GM12878 (cell line): ENCODE measurements around the gene ABCC9. TPM values are rescaled to one million over a fixed set of nuclear protein-coding genes. Genes with fewer than 3 reads are reported as not detected.

Experiments
- ATAC-seq: fragments of 200-7000 bp; cut with Tn5 transposase; 3 replicates; pipeline ENCODE4 v1.9.1; 2020; ENCODE audit warnings: mild to moderate bottlenecking, moderate library complexity
- BruUV-seq: library from RNA; stranded (reverse); fragments of 400-500 nt; replicated peaks from 2 replicates; lab custom pipeline; 2021; lab: Mats Ljungman, UMichigan
- CTCF ChIA-PET: fragments of 300-600 bp; sonication (Branson Sonifier 250); formaldehyde crosslinking; extraction: SDS; loops from one replicate; lab custom pipeline; 2021; ENCODE audit warnings: inconsistent platforms; lab: Yijun Ruan, JAX
- POLR2A ChIA-PET: fragments of 350-600 bp; formaldehyde crosslinking; extraction: SDS; loops from one replicate; lab custom pipeline; 2021; ENCODE audit warnings: inconsistent platforms; lab: Charles Lee
- RAD21 ChIA-PET: fragments of 300-600 bp; sonication (Branson Sonifier 250); formaldehyde crosslinking; loops from one replicate; lab custom pipeline; 2023; ENCODE audit warnings: antibody characterized with exemption; ENCODE audit not compliant: unreplicated experiment; lab: Charles Lee
- SMC1A ChIA-PET: fragments of 300-600 bp; sonication (Branson Sonifier 250); formaldehyde crosslinking; loops from one replicate; lab custom pipeline; 2023; ENCODE audit not compliant: unreplicated experiment, uncharacterized antibody; lab: Charles Lee
- DNase-seq: peaks from one replicate; pipeline ENCODE4 v3.0.0-alpha.2; 2011; ENCODE audit warnings: low read depth, low spot score
- FAIRE-seq: peaks from 3 replicates; lab custom pipeline; 2011; peaks lifted over from hg19 to GRCh38; lab: Jason Lieb, UNC
- H2AFZ ChIP-seq: 2 replicates; pipeline ENCODE4 v1.6.0; 2011; ENCODE audit warnings: low read depth, low read length, control low read depth; ENCODE audit not compliant: control insufficient read depth
- H3K27ac ChIP-seq: 2 replicates; pipeline ENCODE4 v1.5.1; 2011; ENCODE audit warnings: control low read depth; ENCODE audit not compliant: control insufficient read depth, insufficient read depth
- H3K27me3 ChIP-seq, 2 experiments: replicated peaks in 1 of 2; 2 replicates each; pipeline versions ENCODE4 v1.6.0 to v1.6.1; 2011; ENCODE audit warnings: low read length in 1 of 2; ENCODE audit not compliant: control insufficient read depth in 2 of 2, insufficient read depth in 2 of 2
- H3K36me3 ChIP-seq, 2 experiments: 2 replicates each; pipeline ENCODE4 v1.5.1; 2011; ENCODE audit warnings: low read length in 1 of 2; ENCODE audit not compliant: control insufficient read depth in 2 of 2, insufficient read depth in 2 of 2
- H3K4me1 ChIP-seq: 2 replicates; pipeline ENCODE4 v1.6.1; 2011; ENCODE audit warnings: mild to moderate bottlenecking, low read length, moderate library complexity, mixed read lengths; ENCODE audit not compliant: control insufficient read depth, insufficient read depth
- H3K4me2 ChIP-seq: 2 replicates; pipeline ENCODE4 v1.6.0; 2011; ENCODE audit warnings: control low read depth; ENCODE audit not compliant: control insufficient read depth, insufficient read depth
- H3K4me3 ChIP-seq: fragments of 200-600 bp; sonication (generic); 2 replicates; pipeline ENCODE4 v1.5.1; 2016
- H3K79me2 ChIP-seq: 2 replicates; pipeline ENCODE4 v1.6.0; 2011; ENCODE audit warnings: low read length; ENCODE audit not compliant: control insufficient read depth, insufficient read depth
- H3K9ac ChIP-seq: 2 replicates; pipeline ENCODE4 v1.8.0; 2011; ENCODE audit warnings: low read length, control low read depth, mixed read lengths; ENCODE audit not compliant: control insufficient read depth, insufficient read depth
- H3K9me3 ChIP-seq: replicated peaks from 3 replicates; pipeline ENCODE4 v1.5.1; 2011; ENCODE audit warnings: mild to moderate bottlenecking, low read length; ENCODE audit not compliant: control insufficient read depth, insufficient read depth
- H4K20me1 ChIP-seq: 2 replicates; pipeline ENCODE4 v1.6.0; 2011; ENCODE audit not compliant: control insufficient read depth, insufficient read depth
- ASH2L ChIP-seq: fragments of 300-600, 200-600 bp; sonication (generic); IDR thresholded peaks from 2 replicates; pipeline ENCODE4 v1.6.1; 2017; ENCODE audit warnings: low read depth, mild to moderate bottlenecking, borderline replicate concordance
- CBFB ChIP-seq: IDR thresholded peaks from 2 replicates; pipeline ENCODE4 v1.6.1; 2016; ENCODE audit warnings: antibody characterized with exemption, low read depth
- CHD2 ChIP-seq: IDR thresholded peaks from 2 replicates; pipeline ENCODE4 v1.6.1; 2011; ENCODE audit warnings: low read depth, low read length, improper control_type of control experiment, borderline replicate concordance
- HDAC2 ChIP-seq: fragments of 200-600 bp; sonication (generic); IDR thresholded peaks from 2 replicates; pipeline ENCODE4 v1.6.1; 2017
- JUND ChIP-seq: IDR thresholded peaks from 2 replicates; pipeline ENCODE4 v1.6.1; 2012; ENCODE audit warnings: low read depth, mild to moderate bottlenecking, low read length, improper control_type of control experiment, moderate library complexity
- LARP7 ChIP-seq: fragments of 450-650 bp; IDR thresholded peaks from 2 replicates; pipeline ENCODE4 v1.6.1; 2017; ENCODE audit warnings: mild to moderate bottlenecking
- NFYB ChIP-seq: IDR thresholded peaks from 2 replicates; pipeline ENCODE4 v1.6.1; 2011; ENCODE audit warnings: low read depth, mild to moderate bottlenecking, low read length, improper control_type of control experiment, moderate library complexity; ENCODE audit not compliant: insufficient read depth
- RB1 ChIP-seq: fragments of 450-650 bp; formaldehyde crosslinking; IDR thresholded peaks from 2 replicates; pipeline ENCODE4 v1.6.1; 2017; ENCODE audit warnings: mild to moderate bottlenecking, borderline replicate concordance
- SIX5 ChIP-seq: IDR thresholded peaks from 2 replicates; pipeline ENCODE4 v1.6.1; 2011; ENCODE audit warnings: mild to moderate bottlenecking, low read depth, low read length, moderate library complexity; ENCODE audit not compliant: severe bottlenecking
- SMAD1 ChIP-seq: fragments of 450-650 bp; IDR thresholded peaks from 2 replicates; pipeline ENCODE4 v1.6.1; 2018; ENCODE audit warnings: mild to moderate bottlenecking, low read depth; ENCODE audit not compliant: partially characterized antibody
- SMC3 ChIP-seq: IDR thresholded peaks from 2 replicates; pipeline ENCODE4 v1.6.1; 2011; ENCODE audit warnings: low read length, improper control_type of control experiment, borderline replicate concordance
- STAT1 ChIP-seq: fragments of 450-650 bp; conservative IDR thresholded peaks from 2 replicates; pipeline ENCODE4 v1.6.1; 2014; ENCODE audit warnings: antibody characterized with exemption, mild to moderate bottlenecking
- TCF12 ChIP-seq: IDR thresholded peaks from 2 replicates; pipeline ENCODE4 v1.6.1; 2011; ENCODE audit warnings: low read depth, mild to moderate bottlenecking, low read length
- YBX1 ChIP-seq: fragments of 450-650 bp; IDR thresholded peaks from 2 replicates; pipeline ENCODE4 v1.6.1; 2016; ENCODE audit warnings: antibody characterized with exemption
- ZBED1 ChIP-seq: IDR thresholded peaks from 2 replicates; pipeline ENCODE4 v1.6.1; 2016; ENCODE audit warnings: borderline replicate concordance
- ZNF217 ChIP-seq: fragments of 450-650 bp; IDR thresholded peaks from 2 replicates; pipeline ENCODE4 v1.6.1; 2017; ENCODE audit warnings: antibody characterized with exemption, mild to moderate bottlenecking
- WGBS: methylation state at CpG from one replicate; pipeline ENCODE4 v1.1.6; 2016; ENCODE audit warnings: low lambda C conversion rate; ENCODE audit not compliant: insufficient replicate concordance, insufficient coverage; ENCODE audit errors: missing lambda C conversion rate; 5-methylcytosine and 5-hydroxymethylcytosine counted together
- in situ Hi-C: fragments of 300-500 bp; cut with MboI; formaldehyde crosslinking; loops from 9 replicates; pipeline ENCODE4 v1.14.3; 2018; ENCODE audit warnings: mixed read lengths
- intact Hi-C: fragments of 100-400 bp; cut with micrococcal nuclease; formaldehyde crosslinking; loops from one replicate; pipeline ENCODE4 v1.14.2; 2022; ENCODE audit not compliant: unreplicated experiment
- polyA plus RNA-seq, 11 experiments: library from polyadenylated mRNA; depleted of rRNA in 4 of 11; unstranded in 6 of 11; stranded (reverse) in 5 of 11; fragments of >200 nt; fragmentation: Nextera tagmentation in 4 of 11; fragmentation: Illumina TruSeq in 1 of 11; extraction: Ambion mirVana in 4 of 11; extraction: Trizol in 1 of 11; gene quantifications; 1 replicate in 1 of 11; 2 replicates in 10 of 11; pipeline versions ENCODE4 v1.2.1 to v1.2.3, GENCODE V29; 2011 to 2016; ENCODE audit warnings: inconsistent platforms in 2 of 11, missing spikeins in 2 of 11, low read depth in 1 of 11
- total RNA-seq, 4 experiments: library from RNA; depleted of rRNA in 3 of 4; stranded (reverse); fragments of >200 nt in 3 of 4; fragmentation: Illumina TruSeq in 1 of 4; extraction: Trizol in 1 of 4; gene quantifications; 2 replicates each; pipeline versions ENCODE4 v1.2.1 to v1.2.3, GENCODE V29; 2013 to 2021
- TF ChIP-seq, protein P1 (sequence below): fragments of 450-650 bp; IDR thresholded peaks from 2 replicates; pipeline ENCODE4 v1.6.1; 2016; ENCODE audit warnings: mild to moderate bottlenecking
- TF ChIP-seq, protein P2 (sequence below): IDR thresholded peaks from 2 replicates; pipeline ENCODE4 v1.6.1; 2011; ENCODE audit warnings: mild to moderate bottlenecking, low read depth, low read length, moderate library complexity; ENCODE audit not compliant: insufficient replicate concordance

The ABCC9 gene
- total and polyA plus RNA-seq, 10 of the 15 experiments (the other 5 are each of a cell fraction or from before 2014, with no cell fraction given), result under 0.01 to 0.10 (median 0.04) TPM; not detected in 2

DNA sequence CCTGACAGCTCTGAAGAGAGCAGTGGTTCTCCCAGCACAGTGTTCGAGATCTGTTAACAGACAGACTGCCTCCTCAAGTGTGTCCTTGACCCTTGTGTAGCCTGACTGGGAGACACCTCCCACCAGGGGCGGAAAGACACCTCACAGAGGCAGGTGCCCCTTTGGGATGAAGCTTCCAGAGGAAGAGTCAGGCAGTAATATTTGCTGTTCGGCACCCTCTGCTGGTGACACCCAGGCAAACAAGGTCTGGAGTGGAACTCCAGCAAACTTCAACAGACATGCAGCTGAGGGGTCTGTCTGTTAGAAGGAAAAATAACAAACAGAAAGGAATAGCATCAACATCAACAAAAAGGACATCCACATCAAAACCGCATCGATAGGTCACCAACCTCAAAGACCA lies 21.6 kb upstream of the ABCC9 start (continued):
- TF ChIP-seq ASH2L (no peak), RB1 (no peak), CHD2 (no peak), SMC3 (no peak), ZBED1 (no peak), NFYB (no peak), HDAC2 (no peak)
- TF ChIP-seq, protein P1, sequence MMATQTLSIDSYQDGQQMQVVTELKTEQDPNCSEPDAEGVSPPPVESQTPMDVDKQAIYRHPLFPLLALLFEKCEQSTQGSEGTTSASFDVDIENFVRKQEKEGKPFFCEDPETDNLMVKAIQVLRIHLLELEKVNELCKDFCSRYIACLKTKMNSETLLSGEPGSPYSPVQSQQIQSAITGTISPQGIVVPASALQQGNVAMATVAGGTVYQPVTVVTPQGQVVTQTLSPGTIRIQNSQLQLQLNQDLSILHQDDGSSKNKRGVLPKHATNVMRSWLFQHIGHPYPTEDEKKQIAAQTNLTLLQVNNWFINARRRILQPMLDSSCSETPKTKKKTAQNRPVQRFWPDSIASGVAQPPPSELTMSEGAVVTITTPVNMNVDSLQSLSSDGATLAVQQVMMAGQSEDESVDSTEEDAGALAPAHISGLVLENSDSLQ, result no peak

DNA sequence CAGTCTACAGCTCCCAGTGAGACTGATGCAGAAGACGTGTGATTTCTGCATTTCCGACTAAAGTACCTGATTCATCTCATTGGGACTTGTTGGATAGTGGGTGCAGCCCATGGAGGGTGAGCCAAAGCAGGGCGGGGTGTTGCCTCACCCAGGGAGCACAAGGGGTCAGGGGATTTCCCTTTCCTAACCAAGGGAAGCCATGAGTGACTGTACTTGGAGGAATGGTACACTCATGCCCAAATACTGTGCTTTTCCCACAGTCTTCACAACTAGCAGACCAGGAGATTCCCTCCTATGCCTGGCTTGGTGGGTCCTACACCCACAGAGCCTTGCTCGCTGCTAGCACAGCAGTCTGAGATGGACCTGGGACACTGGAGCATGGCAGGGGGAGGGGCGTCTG lies 21.0 kb upstream of the ABCC9 start:
- Histone ChIP-seq H3K4me3 (no peak overlapping the region), H3K9me3 (no peaks in the 10 kb centered on the region), H3K9ac (no peak overlapping the region), H3K4me1 (no peaks in the 10 kb centered on the region), H3K36me3 (no peaks in the 10 kb centered on the region), H3K27me3 (no peaks in the 10 kb centered on the region), H3K4me2 (no peak overlapping the region), H4K20me1 (no peaks in the 10 kb centered on the region), H3K27ac (no peak overlapping the region), H2AFZ (no peak overlapping the region), H3K79me2 (no peaks in the 10 kb centered on the region)
- CTCF ChIA-PET, result no interaction called here
- TF ChIP-seq JUND (no peak), SIX5 (no peak), YBX1 (no peak), ZNF217 (no peak), CBFB (no peak), STAT1 (no peak), TCF12 (no peak), SMAD1 (no peak), LARP7 (no peak)
- TF ChIP-seq, protein P2, sequence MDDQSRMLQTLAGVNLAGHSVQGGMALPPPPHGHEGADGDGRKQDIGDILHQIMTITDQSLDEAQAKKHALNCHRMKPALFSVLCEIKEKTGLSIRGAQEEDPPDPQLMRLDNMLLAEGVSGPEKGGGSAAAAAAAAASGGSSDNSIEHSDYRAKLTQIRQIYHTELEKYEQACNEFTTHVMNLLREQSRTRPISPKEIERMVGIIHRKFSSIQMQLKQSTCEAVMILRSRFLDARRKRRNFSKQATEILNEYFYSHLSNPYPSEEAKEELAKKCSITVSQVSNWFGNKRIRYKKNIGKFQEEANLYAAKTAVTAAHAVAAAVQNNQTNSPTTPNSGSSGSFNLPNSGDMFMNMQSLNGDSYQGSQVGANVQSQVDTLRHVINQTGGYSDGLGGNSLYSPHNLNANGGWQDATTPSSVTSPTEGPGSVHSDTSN, result no peak
- no peak for FAIRE-seq
- DNase-seq, result no peak
- RAD21 ChIA-PET, result no interaction called here
- 6% methylated on average over 5 of the region's 5 CpGs for WGBS
- BruUV-seq, result no TSS peak
- ATAC-seq, result no peak
- intact Hi-C loops, result no loop called here
- in situ Hi-C loops, result no loop called here
- POLR2A ChIA-PET, result no interaction called here
- SMC1A ChIA-PET, result no interaction called here
